SK-N-SH treated with all-trans-retinoic acid at 6 μM for 48 hours (cell line): Measurements from ENCODE around the gene KLK1.

Source experiments
- ATAC-seq: fragments of 200-7000 bp; cut with Tn5 transposase; 3 replicates; pipeline ENCODE4 v1.9.1; 2020; ENCODE audit warnings: mild to moderate bottlenecking, moderate library complexity
- ARNTL ChIP-seq: fragments of 450-650 bp; formaldehyde crosslinking; IDR thresholded peaks from 2 replicates; pipeline ENCODE4 v1.5.0; 2020; ENCODE audit warnings: low read depth, mild to moderate bottlenecking, moderate library complexity, borderline replicate concordance
- BACH2 ChIP-seq: fragments of 250-450 bp; sonication (Bioruptor Pico); IDR thresholded peaks from 2 replicates; pipeline ENCODE4 v1.9.0; 2021; ENCODE audit warnings: mild to moderate bottlenecking, borderline replicate concordance
- CREB5 ChIP-seq: fragments of 250-450 bp; sonication (Bioruptor Pico); IDR thresholded peaks from 2 replicates; pipeline ENCODE4 v1.5.1; 2020; ENCODE audit warnings: low read depth, mild to moderate bottlenecking, moderate library complexity
- CSRNP3 ChIP-seq: fragments of 250-450 bp; sonication (Bioruptor Pico); IDR thresholded peaks from 2 replicates; pipeline ENCODE4 v1.5.1; 2021; ENCODE audit warnings: mild to moderate bottlenecking, moderate library complexity
- ESRRG ChIP-seq: fragments of 250-450 bp; sonication (Bioruptor Pico); IDR thresholded peaks from 2 replicates; pipeline ENCODE4 v1.6.1; 2021; ENCODE audit warnings: mild to moderate bottlenecking
- GLIS3 ChIP-seq: fragments of 250-450 bp; sonication (Bioruptor Pico); IDR thresholded peaks from 2 replicates; pipeline ENCODE4 v1.5.0; 2020; ENCODE audit warnings: mild to moderate bottlenecking, moderate library complexity
- ISL1 ChIP-seq: fragments of 250-450 bp; sonication (Bioruptor Pico); IDR thresholded peaks from 2 replicates; pipeline ENCODE4 v2.1.2; 2022; ENCODE audit warnings: mild to moderate bottlenecking, moderate library complexity
- OSR1 ChIP-seq: fragments of 250-450 bp; sonication (Bioruptor Pico); IDR thresholded peaks from 2 replicates; pipeline ENCODE4 v1.8.0; 2022; ENCODE audit warnings: moderate library complexity, mild to moderate bottlenecking, inconsistent platforms
- POU6F1 ChIP-seq: fragments of 250-450 bp; sonication (Bioruptor Pico); IDR thresholded peaks from 2 replicates; pipeline ENCODE4 v1.8.0; 2021; ENCODE audit warnings: low read depth, mild to moderate bottlenecking, moderate library complexity, borderline replicate concordance
- PPARA ChIP-seq: fragments of 250-450 bp; sonication (Bioruptor Pico); IDR thresholded peaks from 2 replicates; pipeline ENCODE4 v1.5.0; 2020; ENCODE audit warnings: mild to moderate bottlenecking, borderline replicate concordance
- RARB ChIP-seq: fragments of 250-450 bp; sonication (Bioruptor Pico); IDR thresholded peaks from 2 replicates; pipeline ENCODE4 v1.8.0; 2021; ENCODE audit warnings: mild to moderate bottlenecking, moderate library complexity
- SNAI2 ChIP-seq: fragments of 250-450 bp; sonication (Bioruptor Pico); IDR thresholded peaks from 2 replicates; pipeline ENCODE4 v1.5.0; 2020; ENCODE audit warnings: mild to moderate bottlenecking, moderate library complexity
- TCF4 ChIP-seq: fragments of 250-450 bp; sonication (Bioruptor Pico); IDR thresholded peaks from 2 replicates; pipeline ENCODE4 v1.8.0; 2021; ENCODE audit warnings: mild to moderate bottlenecking, moderate library complexity, borderline replicate concordance
- TOX ChIP-seq: fragments of 250-450 bp; sonication (Bioruptor Pico); IDR thresholded peaks from 2 replicates; pipeline ENCODE4 v1.8.0; 2021; ENCODE audit warnings: mild to moderate bottlenecking, moderate library complexity, borderline replicate concordance
- TSHZ2 ChIP-seq: fragments of 250-450 bp; sonication (Bioruptor Pico); IDR thresholded peaks from 2 replicates; pipeline ENCODE4 v1.5.0; 2020; ENCODE audit warnings: mild to moderate bottlenecking, moderate library complexity
- ZC3H10 ChIP-seq: fragments of 250-450 bp; sonication (Bioruptor Pico); IDR thresholded peaks from 2 replicates; pipeline ENCODE4 v1.5.1; 2021; ENCODE audit warnings: mild to moderate bottlenecking, moderate library complexity
- ZFP3 ChIP-seq: fragments of 250-450 bp; sonication (Bioruptor Pico); IDR thresholded peaks from 2 replicates; pipeline ENCODE4 v1.5.0; 2020; ENCODE audit warnings: mild to moderate bottlenecking, moderate library complexity
- ZFP30 ChIP-seq: fragments of 450-650 bp; formaldehyde crosslinking; IDR thresholded peaks from 2 replicates; pipeline ENCODE4 v1.5.0; 2022; ENCODE audit warnings: mild to moderate bottlenecking, moderate library complexity
- ZNF565 ChIP-seq: fragments of 450-650 bp; formaldehyde crosslinking; conservative IDR thresholded peaks from 2 replicates; pipeline ENCODE4 v1.5.0; 2020; ENCODE audit warnings: low read depth, mild to moderate bottlenecking, moderate library complexity
- ZNF70 ChIP-seq: fragments of 450-650 bp; formaldehyde crosslinking; IDR thresholded peaks from 2 replicates; pipeline ENCODE4 v1.5.0; 2020; ENCODE audit warnings: mild to moderate bottlenecking, moderate library complexity
- ZNF8 ChIP-seq: fragments of 450-650 bp; formaldehyde crosslinking; IDR thresholded peaks from 2 replicates; pipeline ENCODE4 v1.5.0; 2020; ENCODE audit warnings: mild to moderate bottlenecking, moderate library complexity

The KLK1 gene

GRCh38 chr19:50827476-50827875 is 3.9 kb upstream of the KLK1 start:
- no peak for TF ChIP-seq OSR1 (CRISPR knock-in tag)
- no peak for TF ChIP-seq RARB (CRISPR knock-in tag)
- TF ChIP-seq ESRRG: no peak
- TF ChIP-seq ZNF70 (CRISPR knock-in tag): no peak
- ATAC-seq: no peak

- TF ChIP-seq BACH2 (no peak), CSRNP3 (no peak), RARB (CRISPR knock-in tag) (no peak), ISL1 (CRISPR knock-in tag) (no peak), ZC3H10 (CRISPR knock-in tag) (no peak), PPARA (CRISPR knock-in tag) (no peak), ZNF70 (CRISPR knock-in tag) (no peak), ARNTL (no peak), POU6F1 (no peak), TSHZ2 (no peak), CREB5 (no peak), SNAI2 (CRISPR knock-in tag) (no peak), ESRRG (no peak), GLIS3 (no peak), ZNF8 (CRISPR knock-in tag) (no peak), ZFP3 (CRISPR knock-in tag) (no peak), ZFP30 (CRISPR knock-in tag) (no peak), TOX (no peak), ZNF565 (CRISPR knock-in tag) (no peak), TCF4 (CRISPR knock-in tag) (no peak)
- TF ChIP-seq, all 23 proteins: peak for 0
- ATAC-seq: no peak
Measured at GRCh38 chr19:50826492-50827240, 3.1 kb upstream of the KLK1 start.

GRCh38 chr19:50822661-50823208 is 852 bp downstream of the KLK1 start:
- ATAC-seq: no peak
- TF ChIP-seq ZNF8 (CRISPR knock-in tag) (no peak), OSR1 (CRISPR knock-in tag) (no peak), CREB5 (no peak), ISL1 (CRISPR knock-in tag) (no peak), TOX (no peak), RARB (CRISPR knock-in tag) (no peak), SNAI2 (CRISPR knock-in tag) (no peak), ZNF70 (CRISPR knock-in tag) (no peak), ESRRG (no peak), ZFP3 (CRISPR knock-in tag) (no peak)
